ENCODE measurements around the gene ATG13. TPM values are rescaled to one million over a fixed set of nuclear protein-coding genes. Genes with fewer than 3 reads are reported as not detected.
"Not testable (repeated sequence)": the region's sequence is repeated elsewhere in the genome, so short reads cannot be mapped to it uniquely, and the experiment has no call there.

Gene ATG13
- total RNA-seq, 4 donors from 2014 or later: 68.8 to 94.3 (median 90.2) TPM

- H3K27ac ChIP-seq: no peak overlapping the region
- H3K9me3 ChIP-seq: no peaks in the 10 kb centered on the region
- peaks cover 53% of the 10 kb centered on the region for H3K36me3 ChIP-seq
- H3K4me1 ChIP-seq: peaks cover 15% of the 10 kb centered on the region
- H3K4me3 ChIP-seq: no peak overlapping the region
- TF ChIP-seq CTCF (IDR thresholded peaks at IDR 0.05) (no peak), POLR2A (IDR thresholded peaks at IDR 0.05) (no peak)
- no peaks in the 10 kb centered on the region for H3K27me3 ChIP-seq
- 86% methylated on average over 7 of the region's 7 CpGs for WGBS
- no peak for DNase-seq (ENCODE audit: low spot score in 2 of 2)
These were observed 89.5 kb downstream of the ATG13 start for GRCh38 chr11:46706886-46707285.

- 82% methylated on average over 9 of the region's 9 CpGs for WGBS
- H3K4me1 ChIP-seq; H3K27ac ChIP-seq; DNase-seq (ENCODE audit: low spot score in 2 of 2); H3K9me3 ChIP-seq; H3K27me3 ChIP-seq; H3K4me3 ChIP-seq: not testable (repeated sequence)
- H3K36me3 ChIP-seq: peaks cover 30% of the 10 kb centered on the region
These were observed 92.0 kb downstream of the ATG13 start for GRCh38 chr11:46709351-46709750.

GRCh38 chr11:46710821-46711269 is 93.5 kb downstream of the ATG13 start:
- Histone ChIP-seq H3K4me3 (no peak overlapping the region), H3K27me3 (no peaks in the 10 kb centered on the region), H3K9me3 (no peaks in the 10 kb centered on the region), H3K4me1 (peaks cover 4% of the 10 kb centered on the region), H3K36me3 (peaks cover 15% of the 10 kb centered on the region), H3K27ac (peak overlapping the region; percentile 78)
- TF ChIP-seq POLR2AphosphoS5 (IDR thresholded peaks at IDR 0.05): no peak
- no peak for TF ChIP-seq EP300 (IDR thresholded peaks at IDR 0.05)
- no peak for TF ChIP-seq POLR2A (IDR thresholded peaks at IDR 0.05)
- TF ChIP-seq CTCF (IDR thresholded peaks at IDR 0.05): no peak
- WGBS: 61% methylated on average over 7 of the region's 10 CpGs
- DNase-seq (ENCODE audit: low spot score in 2 of 2): no peak

- Histone ChIP-seq H3K27me3 (no peaks in the 10 kb centered on the region), H3K9me3 (no peaks in the 10 kb centered on the region), H3K36me3 (peaks cover 10% of the 10 kb centered on the region), H3K27ac (peak overlapping the region; percentile 78), H3K4me1 (peaks cover 4% of the 10 kb centered on the region), H3K4me3 (no peak overlapping the region)
- TF ChIP-seq POLR2A (IDR thresholded peaks at IDR 0.05) (no peak), POLR2AphosphoS5 (IDR thresholded peaks at IDR 0.05) (no peak), EP300 (IDR thresholded peaks at IDR 0.05) (no peak), CTCF (IDR thresholded peaks at IDR 0.05) (no peak)
- DNase-seq (ENCODE audit: low spot score in 2 of 2): no peak
- WGBS: 71% methylated on average over 5 of the region's 5 CpGs
These were observed 94.0 kb downstream of the ATG13 start for GRCh38 chr11:46711303-46711702.

GRCh38 chr11:46712874-46713576 is 95.7 kb downstream of the ATG13 start:
- DNase-seq (ENCODE audit: low spot score in 2 of 2): no peak
- Histone ChIP-seq H3K4me1 (peaks cover 4% of the 10 kb centered on the region), H3K9me3 (no peaks in the 10 kb centered on the region), H3K27ac (no peak overlapping the region), H3K4me3 (no peak overlapping the region), H3K36me3 (no peaks in the 10 kb centered on the region), H3K27me3 (no peaks in the 10 kb centered on the region)
- 90% methylated on average over 7 of the region's 7 CpGs for WGBS
- no peak for TF ChIP-seq POLR2A (IDR thresholded peaks at IDR 0.05)
- no peak for TF ChIP-seq EP300 (IDR thresholded peaks at IDR 0.05)
- no peak for TF ChIP-seq POLR2AphosphoS5 (IDR thresholded peaks at IDR 0.05)

- not testable (repeated sequence) for H3K4me1 ChIP-seq; H3K9me3 ChIP-seq; H3K27ac ChIP-seq; H3K36me3 ChIP-seq; H3K4me3 ChIP-seq; H3K27me3 ChIP-seq; DNase-seq (ENCODE audit: low spot score in 2 of 2)
- WGBS: 92% methylated on average over 2 of the region's 2 CpGs
These were observed 100.4 kb downstream of the ATG13 start for GRCh38 chr11:46717825-46718154.
